ENCODE data around the gene KCNS1. TPM values are rescaled to one million over a fixed set of nuclear protein-coding genes. Genes with fewer than 3 reads are reported as not detected.

KCNS1 gene
- total RNA-seq, 1 experiment from 2014 or later: 0.09 TPM

- Mint-ChIP-seq H3K27ac (ENCODE audit: unreplicated experiment) (no peak overlapping the region), H3K9me3 (ENCODE audit: unreplicated experiment) (no peaks in the 10 kb centered on the region), H3K4me3 (ENCODE audit: unreplicated experiment) (no peak overlapping the region), H3K27me3 (ENCODE audit: insufficient read depth, unreplicated experiment) (peaks cover 6% of the 10 kb centered on the region), H3K4me1 (ENCODE audit: low read depth, unreplicated experiment) (peaks cover 6% of the 10 kb centered on the region), H3K36me3 (ENCODE audit: insufficient read depth, unreplicated experiment) (no peaks in the 10 kb centered on the region)
- intact Hi-C loops (cut with micrococcal nuclease; ENCODE audit: unreplicated experiment): loop anchor here (1.0 kb wide), 2 partner anchors 68 to 101 kb away; no protein-coding TSS in a partner anchor
- TF ChIP-seq CTCF (IDR thresholded peaks at IDR 0.05; ENCODE audit: insufficient read depth in 1 of 2, low read depth in 1 of 2, low read length in 1 of 2, severe bottlenecking in 1 of 2, unreplicated experiment in 1 of 2): no peak
- no peaks in the 10 kb centered on the region for H3K36me3 ChIP-seq (ENCODE audit: control insufficient read depth, insufficient read depth, low read length)
- no peak overlapping the region for H3K4me3 ChIP-seq (ENCODE audit: low read depth, low read length)
- no peak for DNase-seq
- H3K9me3 ChIP-seq: no peaks in the 10 kb centered on the region
- POLR2A ChIA-PET: interaction anchor here (0.5 kb wide), 1 partner anchor 152 kb away, joined by 4 read pairs; no protein-coding TSS in a partner anchor
- no peaks in the 10 kb centered on the region for H3K4me1 ChIP-seq
- H3K27me3 ChIP-seq (replicated peaks; ENCODE audit: control insufficient read depth, insufficient read depth, low read length): no peaks in the 10 kb centered on the region
- no TSS peak for BruUV-seq (replicated peaks)
- CTCF ChIA-PET: interaction anchor here (0.6 to 5.8 kb wide), 15 partner anchors 10 to 658 kb away, joined by 3 to 71 read pairs (median 4); partner anchors contain the start of gene WFDC12
Observed at GRCh38 chr20:45112754-45113153, 11.8 kb upstream of the KCNS1 start.

GRCh38 chr20:45111799-45112471 is 11.0 kb upstream of the KCNS1 start:
- H3K9me3 ChIP-seq: no peaks in the 10 kb centered on the region
- no peaks in the 10 kb centered on the region for H3K36me3 Mint-ChIP-seq (ENCODE audit: insufficient read depth, unreplicated experiment)
- H3K27me3 ChIP-seq (replicated peaks; ENCODE audit: control insufficient read depth, insufficient read depth, low read length): no peaks in the 10 kb centered on the region
- peak in 1 of 2 experiments; percentile 53 for DNase-seq
- H3K27ac Mint-ChIP-seq (ENCODE audit: unreplicated experiment): no peak overlapping the region
- H3K36me3 ChIP-seq (ENCODE audit: control insufficient read depth, insufficient read depth, low read length): no peaks in the 10 kb centered on the region
- peaks cover 4% of the 10 kb centered on the region for H3K27me3 Mint-ChIP-seq (ENCODE audit: insufficient read depth, unreplicated experiment)
- H3K4me1 Mint-ChIP-seq (ENCODE audit: low read depth, unreplicated experiment): peaks cover 6% of the 10 kb centered on the region
- ChIA-PET CTCF (interaction anchor here (0.5 to 5.8 kb wide), 21 partner anchors 9 to 750 kb away, joined by 3 to 71 read pairs (median 5); partner anchors contain the start of genes KCNS1, SEMG2 and WFDC12), POLR2A (no interaction called here)
- H3K4me1 ChIP-seq: no peaks in the 10 kb centered on the region
- H3K9me3 Mint-ChIP-seq (ENCODE audit: unreplicated experiment): no peaks in the 10 kb centered on the region
- no TSS peak for BruUV-seq (replicated peaks)
- no peak overlapping the region for H3K4me3 ChIP-seq (ENCODE audit: low read depth, low read length)
- intact Hi-C loops (cut with micrococcal nuclease; ENCODE audit: unreplicated experiment): loop anchor here (1.0 kb wide), 2 partner anchors 68 to 101 kb away; no protein-coding TSS in a partner anchor
- no peak overlapping the region for H3K4me3 Mint-ChIP-seq (ENCODE audit: unreplicated experiment)
- TF ChIP-seq CTCF (IDR thresholded peaks at IDR 0.05; ENCODE audit: insufficient read depth in 1 of 2, low read depth in 1 of 2, low read length in 1 of 2, severe bottlenecking in 1 of 2, unreplicated experiment in 1 of 2): peak; percentile 64 to 83

- BruUV-seq (replicated peaks): no TSS peak
- POLR2A ChIA-PET: no interaction called here
Observed at GRCh38 chr20:45111285-45111684, 10.4 kb upstream of the KCNS1 start.

More at GRCh38 chr20:45111285-45111684, 10.4 kb upstream of the KCNS1 start:
- no peaks in the 10 kb centered on the region for H3K36me3 ChIP-seq (ENCODE audit: control insufficient read depth, insufficient read depth, low read length)
- no peaks in the 10 kb centered on the region for H3K27me3 ChIP-seq (replicated peaks; ENCODE audit: control insufficient read depth, insufficient read depth, low read length)
- Mint-ChIP-seq H3K9me3 (ENCODE audit: unreplicated experiment) (no peaks in the 10 kb centered on the region), H3K36me3 (ENCODE audit: insufficient read depth, unreplicated experiment) (no peaks in the 10 kb centered on the region), H3K4me1 (ENCODE audit: low read depth, unreplicated experiment) (peaks cover 6% of the 10 kb centered on the region), H3K27me3 (ENCODE audit: insufficient read depth, unreplicated experiment) (peaks cover under 1% of the 10 kb centered on the region), H3K27ac (ENCODE audit: unreplicated experiment) (no peak overlapping the region), H3K4me3 (ENCODE audit: unreplicated experiment) (no peak overlapping the region)
- H3K4me1 ChIP-seq: no peaks in the 10 kb centered on the region
- no peak overlapping the region for H3K4me3 ChIP-seq (ENCODE audit: low read depth, low read length)
- intact Hi-C loops (cut with micrococcal nuclease; ENCODE audit: unreplicated experiment): no loop called here
- H3K9me3 ChIP-seq: no peaks in the 10 kb centered on the region
- TF ChIP-seq CTCF (IDR thresholded peaks at IDR 0.05; ENCODE audit: insufficient read depth in 1 of 2, low read depth in 1 of 2, low read length in 1 of 2, severe bottlenecking in 1 of 2, unreplicated experiment in 1 of 2): no peak
- no peak for DNase-seq
- CTCF ChIA-PET: interaction anchor here (0.6 to 5.8 kb wide), 15 partner anchors 9 to 750 kb away, joined by 3 to 71 read pairs (median 6); partner anchors contain the start of gene KCNS1

All from Caco-2 (cell line).